HCT116 (cell line): ENCODE measurements around the gene APOL6. TPM values are rescaled to one million over a fixed set of nuclear protein-coding genes. Genes with fewer than 3 reads are reported as not detected.

Source experiments
- ATAC-seq: fragments of 200-7000 bp; cut with Tn5 transposase; 2 replicates; pipeline ENCODE4 v1.9.1; 2020; ENCODE audit warnings: mild to moderate bottlenecking, moderate library complexity
- BruUV-seq: library from RNA; stranded (reverse); fragments of 400-500 nt; replicated peaks from 2 replicates; lab custom pipeline; 2021; lab: Mats Ljungman, UMichigan
- CTCF ChIA-PET: fragments of 300-600 bp; sonication (Branson Sonifier 250); formaldehyde crosslinking; loops from one replicate; lab custom pipeline; 2021; ENCODE audit warnings: antibody characterized with exemption; lab: Charles Lee
- POLR2A ChIA-PET: fragments of 300-600, 350-600 bp; sonication (Branson Sonifier 250); formaldehyde crosslinking; loops from one replicate; lab custom pipeline; 2021; ENCODE audit warnings: antibody characterized with exemption; lab: Charles Lee
- RAD21 ChIA-PET, 2 experiments: fragments of 300-600 bp; sonication (Branson Sonifier 250); formaldehyde crosslinking; loops; one replicate each; lab custom pipeline; 2023; ENCODE audit warnings: low total read pairs in 2 of 2; ENCODE audit not compliant: uncharacterized antibody in 2 of 2, unreplicated experiment in 2 of 2, low non-redundant PET in 1 of 2; lab: Charles Lee
- DNase-seq: peaks from one replicate; pipeline ENCODE4 v3.0.0-alpha.2; 2010; ENCODE audit warnings: low read depth, low spot score
- H2AFZ ChIP-seq: fragments of 200-600 bp; shearing (Covaris generic), sonication (generic); 2 replicates; pipeline ENCODE4 v1.6.1; 2017; ENCODE audit warnings: low read depth, mixed run types, mixed read lengths, antibody characterized with exemption, low read length; ENCODE audit not compliant: poor library complexity, severe bottlenecking
- H3K27ac ChIP-seq: 2 replicates; pipeline ENCODE4 v1.5.1; 2012; ENCODE audit warnings: low read depth, low read length
- H3K27me3 ChIP-seq: fragments of 200-600 bp; sonication (generic); 2 replicates; pipeline ENCODE4 v1.6.1; 2016; ENCODE audit warnings: mixed run types, low read length, mixed read lengths; ENCODE audit not compliant: insufficient read depth
- H3K36me3 ChIP-seq, 2 experiments: fragments of 200-500 bp in 1 of 2; fragments of 200-600 bp in 1 of 2; sonication (Bioruptor generic) in 1 of 2; sonication (generic) in 1 of 2; 2 replicates each; pipeline versions ENCODE4 v1.5.1 to v1.6.1; 2014 to 2016; ENCODE audit warnings: low read length in 2 of 2, inconsistent platforms in 1 of 2, mixed read lengths in 1 of 2, mixed run types in 1 of 2; ENCODE audit not compliant: insufficient read depth in 2 of 2, control insufficient read depth in 1 of 2
- H3K4me1 ChIP-seq, 2 experiments: fragments of 200-600 bp in 1 of 2; sonication (generic) in 1 of 2; 2 replicates each; pipeline versions ENCODE4 v1.5.1 to v1.6.1; 2012 to 2017; ENCODE audit warnings: low read length in 2 of 2, inconsistent platforms in 1 of 2, mild to moderate bottlenecking in 1 of 2, mixed read lengths in 1 of 2, mixed run types in 1 of 2, moderate library complexity in 1 of 2; ENCODE audit not compliant: insufficient read depth in 2 of 2, control insufficient read depth in 1 of 2
- H3K4me2 ChIP-seq: fragments of 200-600 bp; sonication (generic); 2 replicates; pipeline ENCODE4 v1.6.1; 2017; ENCODE audit warnings: mixed run types, low read length, mixed read lengths
- H3K4me3 ChIP-seq, 2 experiments: fragments of 200-600 bp in 1 of 2; sonication (generic) in 1 of 2; replicated peaks in 1 of 2; 2 replicates each; pipeline ENCODE4 v1.5.1; 2011 to 2016; ENCODE audit warnings: low read length in 2 of 2, control low read depth in 1 of 2, low read depth in 1 of 2, mild to moderate bottlenecking in 1 of 2, mixed read lengths in 1 of 2, mixed run types in 1 of 2
- H3K79me2 ChIP-seq: fragments of 200-600 bp; sonication (generic); 2 replicates; pipeline ENCODE4 v1.6.1; 2017; ENCODE audit warnings: mild to moderate bottlenecking, mixed run types, low read length, moderate library complexity, mixed read lengths; ENCODE audit not compliant: insufficient read depth
- H3K9ac ChIP-seq: fragments of 200-600 bp; sonication (generic); 2 replicates; pipeline ENCODE4 v1.6.1; 2016; ENCODE audit warnings: low read length, mixed read lengths
- H3K9me2 ChIP-seq: fragments of 200-600 bp; sonication (generic), shearing (Covaris generic); 2 replicates; pipeline ENCODE4 v1.6.1; 2017; ENCODE audit warnings: mixed run types, mild to moderate bottlenecking, moderate library complexity; ENCODE audit not compliant: insufficient read depth
- H3K9me3 ChIP-seq, 2 experiments: fragments of 200-500 bp in 1 of 2; fragments of 200-600 bp in 1 of 2; sonication (Bioruptor generic) in 1 of 2; sonication (generic) in 1 of 2; 2 replicates each; pipeline ENCODE4 v1.6.1; 2014 to 2017; ENCODE audit warnings: low read length in 2 of 2, mixed read lengths in 2 of 2, inconsistent platforms in 1 of 2, low read depth in 1 of 2, mild to moderate bottlenecking in 1 of 2, mixed run types in 1 of 2, moderate library complexity in 1 of 2; ENCODE audit not compliant: control insufficient read depth in 1 of 2, insufficient read depth in 1 of 2
- H4K20me1 ChIP-seq: fragments of 200-600 bp; sonication (generic), shearing (Covaris generic); 2 replicates; pipeline ENCODE4 v1.6.1; 2017; ENCODE audit warnings: mixed run types, mild to moderate bottlenecking, moderate library complexity; ENCODE audit not compliant: insufficient read depth
- CEBPB ChIP-seq: IDR thresholded peaks from 2 replicates; pipeline ENCODE4 v1.6.1; 2012; ENCODE audit warnings: low read depth
- EGR1 ChIP-seq: IDR thresholded peaks from 2 replicates; pipeline ENCODE4 v1.6.1; 2012; ENCODE audit warnings: low read depth
- ELF1 ChIP-seq: IDR thresholded peaks from 2 replicates; pipeline ENCODE4 v1.6.1; 2012; ENCODE audit warnings: low read depth, borderline replicate concordance
- EZH2 ChIP-seq: fragments of 200-600 bp; sonication (generic); IDR thresholded peaks from 2 replicates; pipeline ENCODE4 v1.6.1; 2017; ENCODE audit warnings: antibody characterized with exemption, mixed run types
- EZH2phosphoT487 ChIP-seq: fragments of 200-600 bp; IDR thresholded peaks from 2 replicates; pipeline ENCODE4 v1.6.1; 2018; ENCODE audit warnings: antibody characterized with exemption, borderline replicate concordance
- POLR2A ChIP-seq: IDR thresholded peaks from 2 replicates; pipeline ENCODE4 v1.7.0; 2011; ENCODE audit warnings: borderline replicate concordance; ENCODE audit not compliant: insufficient read depth, insufficient read length; ENCODE audit errors: extremely low read depth
- POLR2AphosphoS5 ChIP-seq: IDR thresholded peaks from 2 replicates; pipeline ENCODE4 v1.6.1; 2011; ENCODE audit warnings: mild to moderate bottlenecking, low read depth, low read length, moderate library complexity
- RAD21 ChIP-seq: IDR thresholded peaks from 2 replicates; pipeline ENCODE4 v1.6.1; 2012; ENCODE audit warnings: low read depth, mild to moderate bottlenecking
- SIN3A ChIP-seq: IDR thresholded peaks from 2 replicates; pipeline ENCODE4 v1.6.1; 2012; ENCODE audit warnings: low read depth
- SP1 ChIP-seq: IDR thresholded peaks from 2 replicates; pipeline ENCODE4 v1.6.1; 2012; ENCODE audit warnings: low read depth
- SRF ChIP-seq: IDR thresholded peaks from 2 replicates; pipeline ENCODE4 v1.6.1; 2012; ENCODE audit warnings: low read depth
- TCF7L2 ChIP-seq: IDR thresholded peaks from 2 replicates; pipeline ENCODE4 v1.7.0; 2011; ENCODE audit warnings: borderline replicate concordance, inconsistent platforms; ENCODE audit not compliant: insufficient read depth, insufficient read length; ENCODE audit errors: extremely low read depth
- YY1 ChIP-seq: IDR thresholded peaks from 2 replicates; pipeline ENCODE4 v1.6.1; 2011; ENCODE audit warnings: low read length, low read depth, moderate library complexity, mild to moderate bottlenecking; ENCODE audit not compliant: insufficient replicate concordance; ENCODE audit errors: extremely low read depth
- ZFX ChIP-seq: fragments of 450-650 bp; IDR thresholded peaks from 2 replicates; pipeline ENCODE4 v1.6.1; 2017
- ZNF274 ChIP-seq: fragments of 200-500 bp; sonication (Bioruptor generic); IDR thresholded peaks from 2 replicates; pipeline ENCODE4 v1.6.1; 2014; ENCODE audit warnings: mild to moderate bottlenecking, low read depth, low read length, inconsistent platforms
- intact Hi-C: fragments of 100-400 bp; cut with micrococcal nuclease; formaldehyde crosslinking; loops from 2 replicates; pipeline ENCODE4 v1.10.0; 2022
- total RNA-seq: library from RNA; stranded (reverse); gene quantifications from one replicate; pipeline ENCODE4 v1.2.1, GENCODE V29; 2021; ENCODE audit not compliant: unreplicated experiment
- TF ChIP-seq, protein P1 (sequence below): IDR thresholded peaks from 2 replicates; pipeline ENCODE4 v1.6.1; 2011; ENCODE audit warnings: mild to moderate bottlenecking, low read length, moderate library complexity; ENCODE audit not compliant: insufficient replicate concordance; ENCODE audit errors: extremely low read depth
- TF ChIP-seq, protein P2 (sequence below): IDR thresholded peaks from 2 replicates; pipeline ENCODE4 v1.6.1; 2012

The APOL6 gene
- total RNA-seq, 1 experiment from 2014 or later, result 0.84 TPM

DNA sequence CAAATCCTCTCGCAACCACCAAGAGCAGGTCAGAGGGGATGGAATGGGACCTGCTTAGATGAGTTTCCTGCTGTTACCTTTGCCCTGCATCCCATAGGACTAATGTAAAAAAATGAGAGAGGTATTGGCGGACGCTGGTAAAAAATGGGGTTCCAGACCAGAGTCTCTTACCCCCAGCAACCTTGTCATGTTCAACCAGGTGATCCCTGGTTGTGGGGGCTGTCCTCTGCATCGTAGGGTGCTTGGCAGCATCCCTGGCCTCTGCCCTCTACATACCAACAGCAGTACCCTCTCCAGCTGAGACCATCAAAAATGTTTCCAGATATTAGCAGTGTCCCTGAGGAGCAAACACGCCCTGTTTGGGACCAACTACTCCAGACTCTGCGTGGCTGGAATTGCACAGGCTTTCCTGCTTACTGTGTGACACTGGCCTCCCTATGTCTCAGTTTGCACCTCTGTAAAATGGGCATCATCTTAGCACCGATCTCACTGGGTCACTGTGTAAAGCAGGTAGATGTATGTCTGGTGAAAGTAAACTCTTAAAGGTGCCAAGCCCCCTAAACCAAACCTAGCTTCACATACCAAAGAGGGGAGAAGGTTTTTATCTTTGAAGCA is 1.5 kb downstream of the APOL6 start:
- intact Hi-C loops, result no loop called here
- no peaks in the 10 kb centered on the region for H3K27me3 ChIP-seq
- H3K4me1 ChIP-seq, result peaks cover 12 to 16% of the 10 kb centered on the region in 2 experiments; a peak in 3 of 4 replicates
- BruUV-seq, result no TSS peak
- ChIA-PET POLR2A (interaction anchor here (1.9 kb wide), 1 partner anchor 22 kb away, joined by 4 read pairs; no protein-coding TSS in a partner anchor), CTCF (no interaction called here), RAD21 (no interaction called here)
- H2AFZ ChIP-seq, result no peak overlapping the region
- no peak overlapping the region for H3K9ac ChIP-seq
- no peak overlapping the region for H3K4me2 ChIP-seq
- DNase-seq, result no peak
- no peaks in the 10 kb centered on the region for H3K79me2 ChIP-seq
- H3K27ac ChIP-seq, result no peak overlapping the region
- ATAC-seq, result no peak
- H4K20me1 ChIP-seq, result no peaks in the 10 kb centered on the region
- no peak overlapping the region for H3K4me3 ChIP-seq
- H3K9me2 ChIP-seq, result no peaks in the 10 kb centered on the region
- H3K9me3 ChIP-seq, result no peaks in the 10 kb centered on the region
- no peaks in the 10 kb centered on the region for H3K36me3 ChIP-seq
- TF ChIP-seq YY1, result no peak
- no peak for TF ChIP-seq EZH2phosphoT487
- TF ChIP-seq, protein P1, sequence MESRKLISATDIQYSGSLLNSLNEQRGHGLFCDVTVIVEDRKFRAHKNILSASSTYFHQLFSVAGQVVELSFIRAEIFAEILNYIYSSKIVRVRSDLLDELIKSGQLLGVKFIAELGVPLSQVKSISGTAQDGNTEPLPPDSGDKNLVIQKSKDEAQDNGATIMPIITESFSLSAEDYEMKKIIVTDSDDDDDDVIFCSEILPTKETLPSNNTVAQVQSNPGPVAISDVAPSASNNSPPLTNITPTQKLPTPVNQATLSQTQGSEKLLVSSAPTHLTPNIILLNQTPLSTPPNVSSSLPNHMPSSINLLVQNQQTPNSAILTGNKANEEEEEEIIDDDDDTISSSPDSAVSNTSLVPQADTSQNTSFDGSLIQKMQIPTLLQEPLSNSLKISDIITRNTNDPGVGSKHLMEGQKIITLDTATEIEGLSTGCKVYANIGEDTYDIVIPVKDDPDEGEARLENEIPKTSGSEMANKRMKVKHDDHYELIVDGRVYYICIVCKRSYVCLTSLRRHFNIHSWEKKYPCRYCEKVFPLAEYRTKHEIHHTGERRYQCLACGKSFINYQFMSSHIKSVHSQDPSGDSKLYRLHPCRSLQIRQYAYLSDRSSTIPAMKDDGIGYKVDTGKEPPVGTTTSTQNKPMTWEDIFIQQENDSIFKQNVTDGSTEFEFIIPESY, result no peak
- TF ChIP-seq POLR2A, result no peak

DNA sequence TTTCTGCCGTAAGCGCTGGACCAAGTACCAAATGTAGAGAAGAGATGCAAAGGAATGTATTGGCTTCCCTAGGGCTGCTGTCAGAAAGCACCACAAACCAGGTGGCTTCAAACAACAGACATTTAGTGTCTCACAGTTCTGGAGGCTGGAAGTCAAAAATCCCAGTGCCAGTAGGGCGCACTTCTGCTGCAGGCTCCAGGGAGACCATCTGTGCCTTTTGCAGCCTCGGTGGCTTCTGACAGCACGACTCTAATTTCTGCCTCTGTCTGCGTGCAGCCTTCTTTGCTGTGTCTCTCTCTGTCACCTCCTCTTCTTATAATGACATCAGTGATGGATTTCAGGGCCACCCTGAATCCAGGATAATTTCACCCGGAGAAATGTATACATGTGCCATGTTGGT is 2.8 kb downstream of the APOL6 start:
- Histone ChIP-seq H3K79me2 (no peaks in the 10 kb centered on the region), H3K9ac (no peak overlapping the region), H3K4me2 (no peak overlapping the region), H4K20me1 (no peaks in the 10 kb centered on the region), H3K4me1 (peaks cover 10 to 11% of the 10 kb centered on the region in 2 experiments; a peak in 3 of 4 replicates), H3K9me3 (no peaks in the 10 kb centered on the region), H3K36me3 (no peaks in the 10 kb centered on the region), H3K9me2 (no peaks in the 10 kb centered on the region), H2AFZ (no peak overlapping the region), H3K27ac (no peak overlapping the region), H3K4me3 (no peak overlapping the region), H3K27me3 (no peaks in the 10 kb centered on the region)
- intact Hi-C loops, result no loop called here
- ChIA-PET RAD21 (no interaction called here), POLR2A (no interaction called here), CTCF (no interaction called here)
- DNase-seq, result no peak
- no TSS peak for BruUV-seq
- ATAC-seq, result no peak
- TF ChIP-seq SRF (no peak), ZFX (no peak), RAD21 (no peak), ELF1 (no peak), SP1 (no peak), EZH2 (no peak), ZNF274 (no peak), SIN3A (no peak), POLR2AphosphoS5 (no peak), TCF7L2 (no peak), POLR2A (no peak), YY1 (no peak), CEBPB (no peak), EGR1 (no peak)
- TF ChIP-seq, protein P1, result no peak
- TF ChIP-seq, protein P2, sequence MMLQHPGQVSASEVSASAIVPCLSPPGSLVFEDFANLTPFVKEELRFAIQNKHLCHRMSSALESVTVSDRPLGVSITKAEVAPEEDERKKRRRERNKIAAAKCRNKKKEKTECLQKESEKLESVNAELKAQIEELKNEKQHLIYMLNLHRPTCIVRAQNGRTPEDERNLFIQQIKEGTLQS, result no peak
